GM21447 (cell line): ENCODE results near the gene LTBP3.

Experiments used
- ATAC-seq: cut with Tn5 transposase; IDR thresholded peaks from one replicate; pipeline ENCODE4 v1.9.1; 2021; ENCODE audit not compliant: unreplicated experiment

The LTBP3 gene

DNA sequence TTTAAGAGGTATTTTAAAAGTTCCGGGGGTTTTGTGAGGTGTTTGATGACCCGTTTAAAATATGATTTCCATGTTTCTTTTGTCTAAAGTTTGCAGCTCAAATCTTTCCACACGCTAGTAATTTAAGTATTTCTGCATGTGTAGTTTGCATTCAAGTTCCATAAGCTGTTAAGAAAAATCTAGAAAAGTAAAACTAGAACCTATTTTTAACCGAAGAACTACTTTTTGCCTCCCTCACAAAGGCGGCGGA, 59.5 kb downstream of the LTBP3 start:
- ATAC-seq: no peak

DNA sequence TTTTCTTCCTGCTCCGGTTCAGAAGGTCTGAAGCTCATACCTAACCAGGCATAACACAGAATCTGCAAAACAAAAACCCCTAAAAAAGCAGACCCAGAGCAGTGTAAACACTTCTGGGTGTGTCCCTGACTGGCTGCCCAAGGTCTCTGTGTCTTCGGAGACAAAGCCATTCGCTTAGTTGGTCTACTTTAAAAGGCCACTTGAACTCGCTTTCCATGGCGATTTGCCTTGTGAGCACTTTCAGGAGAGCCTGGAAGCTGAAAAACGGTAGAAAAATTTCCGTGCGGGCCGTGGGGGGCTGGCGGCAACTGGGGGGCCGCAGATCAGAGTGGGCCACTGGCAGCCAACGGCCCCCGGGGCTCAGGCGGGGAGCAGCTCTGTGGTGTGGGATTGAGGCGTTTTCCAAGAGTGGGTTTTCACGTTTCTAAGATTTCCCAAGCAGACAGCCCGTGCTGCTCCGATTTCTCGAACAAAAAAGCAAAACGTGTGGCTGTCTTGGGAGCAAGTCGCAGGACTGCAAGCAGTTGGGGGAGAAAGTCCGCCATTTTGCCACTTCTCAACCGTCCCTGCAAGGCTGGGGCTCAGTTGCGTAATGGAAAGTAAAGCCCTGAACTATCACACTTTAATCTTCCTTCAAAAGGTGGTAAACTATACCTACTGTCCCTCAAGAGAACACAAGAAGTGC, 60.0 kb downstream of the LTBP3 start:
- ATAC-seq: no peak

DNA sequence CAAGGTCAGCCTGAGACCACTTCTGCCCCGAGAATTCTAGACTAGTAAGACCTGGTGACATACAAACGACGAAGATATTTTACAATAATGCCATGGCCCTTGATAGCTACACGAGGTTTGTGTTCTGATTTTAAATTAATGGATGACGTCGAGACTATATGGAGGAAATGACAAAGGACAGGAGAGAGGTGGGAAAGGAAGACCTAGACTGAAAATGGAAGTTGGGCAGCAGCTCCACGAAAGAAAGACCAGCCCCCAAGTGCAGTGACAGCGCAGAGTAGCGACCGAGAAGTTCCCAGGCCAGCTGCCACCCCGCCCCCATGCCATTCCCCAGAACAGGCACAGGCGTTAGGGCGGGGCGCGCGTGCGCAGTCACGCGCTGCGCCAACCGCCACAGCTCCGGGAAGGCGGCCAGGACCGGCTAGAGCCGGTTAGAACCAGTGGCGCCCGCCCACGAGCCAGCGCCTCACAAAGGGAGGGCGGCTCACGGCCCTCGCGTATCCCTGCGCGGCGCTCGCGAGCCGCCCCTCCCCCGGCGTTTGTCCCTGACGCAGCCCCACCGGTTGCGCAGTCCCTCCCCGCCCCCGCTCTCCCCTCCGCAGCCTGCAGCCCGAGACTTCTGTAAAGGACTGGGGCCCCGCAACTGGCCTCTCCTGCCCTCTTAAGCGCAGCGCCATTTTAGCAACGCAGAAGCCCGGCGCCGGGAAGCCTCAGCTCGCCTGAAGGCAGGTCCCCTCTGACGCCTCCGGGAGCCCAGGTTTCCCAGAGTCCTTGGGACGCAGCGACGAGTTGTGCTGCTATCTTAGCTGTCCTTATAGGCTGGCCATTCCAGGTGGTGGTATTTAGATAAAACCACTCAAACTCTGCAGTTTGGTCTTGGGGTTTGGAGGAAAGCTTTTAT, 60.8 kb downstream of the LTBP3 start:
- peak; percentile 40 for ATAC-seq

DNA sequence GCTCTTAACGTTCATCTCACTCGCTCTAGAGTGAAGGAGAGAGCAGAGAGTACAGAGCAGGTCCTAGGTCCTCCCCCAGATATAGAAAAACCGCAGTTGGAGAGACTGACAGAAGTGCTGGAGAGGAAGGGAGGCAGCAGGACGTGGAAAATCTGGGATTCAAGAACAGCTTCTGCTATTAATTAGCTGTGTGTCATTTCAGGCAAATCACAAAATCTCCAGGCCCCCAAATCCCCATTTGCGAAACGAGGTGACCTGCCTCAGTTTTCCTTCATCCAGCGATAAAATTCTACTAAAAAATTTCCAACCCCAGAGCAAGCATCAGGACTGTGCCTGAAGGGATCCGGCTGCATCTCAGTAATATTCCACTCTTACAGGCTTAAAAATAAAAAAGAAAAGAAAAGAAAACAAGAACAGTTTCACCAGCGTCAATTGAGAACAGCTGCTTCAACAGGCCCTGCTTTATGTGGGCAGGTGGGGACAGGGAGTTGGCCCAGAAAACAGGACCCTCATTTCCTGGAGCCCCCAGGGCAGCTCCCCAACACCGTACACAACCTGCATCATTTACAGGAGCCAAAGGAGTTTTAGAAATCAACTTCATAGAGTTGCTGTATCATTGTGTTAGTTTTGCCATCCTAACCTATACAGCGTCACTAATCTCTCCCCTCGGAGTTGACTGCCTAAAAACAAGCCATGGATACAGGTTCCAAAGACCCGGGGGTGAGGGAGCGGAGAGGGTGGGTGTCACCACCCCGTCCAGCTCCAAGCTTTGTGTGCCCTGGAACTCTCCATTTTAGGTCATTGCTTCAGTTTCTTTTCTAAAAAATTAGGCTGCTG, 61.6 kb downstream of the LTBP3 start:
- ATAC-seq: peak; percentile 1

DNA sequence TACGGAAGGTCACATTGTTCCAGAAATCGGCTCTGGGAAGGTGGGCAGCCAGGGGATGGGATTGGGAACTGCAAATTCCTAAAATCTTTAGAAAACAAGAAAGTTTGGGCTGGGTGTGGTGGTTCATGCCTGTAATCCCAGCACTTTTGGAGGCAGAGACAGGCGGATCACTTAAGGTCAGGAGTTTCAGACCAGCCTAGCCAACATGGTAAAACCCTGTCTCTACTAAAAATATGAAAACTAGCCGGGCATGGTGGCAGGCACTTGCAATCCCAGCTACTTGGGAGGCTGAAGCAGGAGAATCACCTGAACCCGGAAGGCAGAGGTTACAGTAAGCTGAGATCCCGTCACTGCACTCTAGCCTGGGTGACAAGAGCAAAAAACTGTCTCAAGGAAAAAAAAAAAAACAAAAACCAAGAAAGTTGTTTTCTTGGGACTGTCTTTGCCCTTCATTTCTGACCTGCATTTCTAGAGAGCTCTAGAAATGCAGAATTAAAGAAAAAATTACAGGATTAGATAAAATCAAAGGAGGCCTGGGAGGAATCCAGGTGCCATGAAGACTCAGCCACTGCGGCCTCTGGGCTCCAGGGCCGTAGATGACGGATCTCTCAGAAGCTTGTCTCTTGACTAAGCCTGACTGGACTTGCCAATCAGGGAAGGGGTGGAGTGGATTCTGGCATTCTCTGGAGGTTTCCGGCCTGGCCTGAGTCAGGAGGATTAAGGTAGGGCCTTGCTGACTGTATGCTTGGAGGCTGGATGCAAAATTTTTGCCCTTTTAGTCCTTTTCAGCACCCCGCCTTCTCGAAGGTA, 64.6 kb downstream of the LTBP3 start:
- no peak for ATAC-seq

GRCh38 chr11:65492637-65493366, 65.4 kb downstream of the LTBP3 start:
- no peak for ATAC-seq

- ATAC-seq: no peak
Observed at GRCh38 chr11:65492387-65492636, 65.8 kb downstream of the LTBP3 start.

DNA sequence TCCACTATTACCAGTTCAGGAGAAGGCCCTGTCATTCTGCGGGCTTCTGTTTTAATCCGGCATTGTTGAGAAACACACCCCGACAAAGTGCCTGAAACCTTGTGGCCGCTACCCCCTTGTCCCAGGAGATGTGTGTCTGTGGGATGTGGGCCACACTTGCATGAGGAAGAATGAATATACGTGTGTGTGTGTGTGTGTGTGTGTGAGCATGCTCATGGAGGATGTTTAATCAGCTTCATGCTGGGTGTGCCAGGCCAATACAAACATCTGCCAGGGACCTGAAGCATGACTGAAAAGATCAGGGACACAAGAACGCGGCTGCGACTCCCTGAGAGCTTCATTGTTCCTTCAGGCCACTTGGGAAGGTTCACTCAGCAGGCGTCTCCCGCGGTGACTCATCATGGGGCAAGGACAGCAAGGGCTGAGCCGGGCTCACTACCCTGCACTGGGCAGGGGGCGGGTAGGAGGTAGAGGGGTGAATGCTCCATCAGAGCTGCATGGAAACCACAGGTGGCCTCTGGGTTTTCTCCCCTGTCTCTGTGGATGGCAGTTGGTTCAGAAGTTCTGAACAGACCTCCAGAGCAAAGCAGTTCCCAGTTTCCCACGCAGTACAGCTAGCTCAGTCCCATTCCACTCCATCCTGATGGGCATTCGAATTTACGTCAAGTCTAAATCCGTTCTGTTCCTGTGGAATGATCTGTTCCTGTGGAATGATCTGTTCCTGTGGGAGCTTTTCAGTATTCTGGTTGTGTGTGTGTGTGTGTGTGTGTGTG, 66.4 kb downstream of the LTBP3 start:
- ATAC-seq: no peak

DNA sequence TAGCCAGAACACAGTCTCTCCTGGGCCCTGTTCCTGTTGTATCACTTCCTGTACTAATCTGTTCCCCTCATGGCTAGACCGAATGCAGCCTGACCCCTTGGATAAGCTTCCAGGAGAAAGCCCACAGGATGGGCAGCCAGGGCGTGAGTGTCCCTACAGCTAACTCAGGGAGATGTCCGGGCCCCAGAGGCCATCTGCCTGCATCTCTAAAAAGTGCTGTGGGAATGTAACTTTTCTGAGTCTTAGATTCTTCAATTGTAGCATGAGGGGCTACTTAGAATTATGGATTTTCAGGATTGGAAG, 67.0 kb downstream of the LTBP3 start:
- ATAC-seq: no peak

DNA sequence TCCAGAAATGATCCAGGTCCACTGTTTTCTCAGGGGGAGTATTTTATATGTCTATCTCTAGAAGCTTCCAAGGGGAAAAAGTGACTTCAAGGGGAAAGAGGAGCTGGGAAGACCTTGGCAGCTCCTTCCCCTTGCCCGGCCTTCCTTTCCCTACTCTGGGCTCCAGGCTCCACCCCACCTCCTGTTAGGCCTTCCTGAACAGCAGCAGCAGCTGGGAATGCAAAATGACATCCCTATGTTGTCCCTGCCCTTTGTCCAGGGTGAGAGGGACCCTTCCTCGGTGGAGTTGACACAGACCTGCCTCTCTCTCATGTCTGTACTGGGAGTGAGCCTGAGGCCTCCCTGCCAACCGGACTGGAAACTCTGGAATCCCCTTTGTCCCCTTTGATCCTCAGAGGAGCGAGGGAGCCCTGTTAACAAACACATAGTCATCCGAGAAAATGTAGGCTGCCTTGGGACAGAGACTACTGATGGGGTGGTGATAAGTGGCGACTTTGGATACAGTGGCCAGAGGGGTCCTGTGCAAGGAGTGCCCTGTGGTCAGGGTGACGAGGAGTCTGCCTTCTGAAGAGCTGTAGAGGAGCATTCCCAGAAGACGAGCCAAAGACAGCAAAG, 68.3 kb downstream of the LTBP3 start:
- no peak for ATAC-seq

GRCh38 chr11:65489035-65489705, 69.0 kb downstream of the LTBP3 start:
- no peak for ATAC-seq
